Nucleus accumbens (tissue), 56 donors: ENCODE measurements around the gene CBR4.
"Not testable (repeated sequence)": the region's sequence is repeated elsewhere in the genome, so short reads cannot be mapped to it uniquely, and the experiment has no call there.

Experiments
- DNase-seq, 56 donors: peaks; one replicate each; lab custom pipeline; 2025; lab: John Stamatoyannopoulos, UW

Gene CBR4

DNA sequence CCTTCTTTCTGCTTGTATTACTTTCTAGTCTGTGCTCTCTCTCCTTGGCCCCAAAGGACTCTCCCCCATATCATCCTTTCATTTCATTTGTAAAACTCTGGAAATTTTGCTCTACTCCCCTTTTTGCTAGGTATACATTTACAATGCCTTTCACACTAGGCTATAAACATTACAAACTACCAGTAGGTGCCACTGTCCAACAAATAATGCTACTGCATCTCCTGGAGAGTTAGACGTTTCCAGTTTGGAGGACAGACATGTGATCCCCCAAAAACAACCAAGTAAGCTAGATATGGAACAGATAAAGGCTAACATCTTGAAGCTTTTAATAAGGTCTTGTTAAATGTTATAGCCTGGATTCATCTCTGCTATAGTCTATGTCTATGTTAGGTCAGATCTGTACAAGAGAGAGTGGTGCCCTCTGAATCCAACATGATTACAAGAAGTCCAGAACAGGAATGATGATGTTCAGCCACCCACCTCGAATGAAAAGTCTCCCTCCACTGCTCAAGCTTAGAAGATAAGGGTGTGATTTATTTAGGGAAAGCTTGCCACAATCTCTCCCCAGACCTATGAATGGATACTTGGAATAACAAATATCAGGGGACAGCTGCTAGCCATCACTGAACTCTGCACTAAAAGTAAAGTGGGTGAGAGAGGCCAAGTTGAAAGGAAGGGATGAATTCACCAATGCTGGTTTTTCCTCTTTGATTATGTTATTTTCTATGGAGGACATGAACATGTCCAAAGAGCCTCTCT, 14.3 kb downstream of the CBR4 start:
- DNase-seq, result no peak

DNA sequence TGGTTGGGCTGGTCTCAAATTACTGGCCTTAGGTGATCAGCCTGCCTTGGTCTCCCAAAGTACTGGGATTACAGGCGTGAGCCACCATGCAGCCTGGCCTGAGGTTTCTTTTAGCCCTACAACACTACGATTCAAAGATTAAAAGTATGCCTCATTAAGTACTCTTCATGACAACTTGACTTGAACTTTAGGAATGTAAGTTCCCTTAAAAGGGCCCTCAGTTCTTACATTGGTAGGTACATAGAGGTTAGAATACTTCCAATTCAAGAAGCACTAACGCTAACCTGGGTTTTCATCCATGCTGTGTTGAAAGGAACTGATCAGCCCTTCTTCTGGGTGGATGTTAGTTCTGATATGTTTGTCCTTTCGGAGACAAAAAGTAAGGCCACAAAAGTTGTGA, 15.1 kb downstream of the CBR4 start:
- no peak for DNase-seq

DNA sequence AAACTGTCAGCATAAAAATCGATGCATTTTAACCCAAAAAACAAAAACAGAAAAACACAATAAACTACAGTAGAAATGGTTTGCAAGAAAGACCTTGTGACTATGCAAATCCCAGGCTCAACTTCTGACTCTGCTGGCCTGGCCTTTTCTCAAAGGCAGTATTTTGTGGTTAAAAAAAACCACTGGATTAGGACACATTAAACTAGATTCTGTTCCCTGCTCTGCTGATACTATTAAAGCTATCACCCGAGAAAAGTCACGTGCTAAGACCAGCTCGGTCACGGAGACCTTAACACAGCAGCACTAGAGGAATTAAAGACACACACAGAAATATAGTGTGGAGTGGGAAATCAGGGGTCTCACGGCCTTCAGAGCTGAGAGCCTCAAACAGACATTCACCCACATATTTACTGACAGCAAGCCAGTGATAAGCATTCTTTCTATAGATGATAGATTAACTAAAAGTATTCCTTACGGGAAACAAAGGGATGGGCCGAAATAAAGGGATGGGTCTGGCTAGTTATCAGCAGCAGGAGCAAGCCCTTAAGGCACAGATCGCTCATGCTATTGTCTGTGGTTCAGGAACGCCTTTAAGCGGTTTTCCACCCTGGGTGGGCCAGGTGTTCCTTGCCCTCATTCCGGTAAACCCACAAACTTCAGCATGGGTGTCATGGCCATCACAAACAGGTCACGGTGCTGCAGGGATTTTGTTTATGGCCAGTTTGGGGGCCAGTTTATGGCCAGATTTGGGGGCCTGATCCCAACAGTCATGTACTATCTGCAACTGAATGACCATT, 16.1 kb downstream of the CBR4 start:
- DNase-seq, result no peak

DNA sequence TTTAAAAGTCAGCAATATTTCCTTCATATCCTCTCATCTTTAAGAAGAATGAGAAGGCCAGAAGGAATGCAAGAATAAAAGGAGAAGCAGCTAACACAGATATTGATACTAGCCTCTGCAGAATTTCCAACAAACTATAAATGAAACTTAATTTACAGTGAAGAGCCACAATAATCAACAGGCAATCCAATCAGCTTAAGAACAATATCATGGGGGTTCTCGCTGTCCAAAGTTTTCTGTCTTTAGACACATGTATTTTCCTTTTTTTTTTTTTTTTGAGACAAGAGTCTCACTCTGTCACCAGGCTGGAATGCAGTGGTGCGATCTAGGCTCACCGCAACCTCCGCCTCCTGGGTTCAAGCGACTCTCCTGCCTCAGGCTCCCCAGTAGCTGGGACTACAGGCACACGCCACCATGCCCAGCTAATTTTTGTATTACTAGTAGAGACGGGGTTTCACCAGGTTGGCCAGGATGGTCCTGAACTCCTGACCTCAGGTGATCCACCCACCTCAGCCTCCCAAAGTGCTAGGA, 17.0 kb downstream of the CBR4 start:
- DNase-seq, result not testable (repeated sequence)

DNA sequence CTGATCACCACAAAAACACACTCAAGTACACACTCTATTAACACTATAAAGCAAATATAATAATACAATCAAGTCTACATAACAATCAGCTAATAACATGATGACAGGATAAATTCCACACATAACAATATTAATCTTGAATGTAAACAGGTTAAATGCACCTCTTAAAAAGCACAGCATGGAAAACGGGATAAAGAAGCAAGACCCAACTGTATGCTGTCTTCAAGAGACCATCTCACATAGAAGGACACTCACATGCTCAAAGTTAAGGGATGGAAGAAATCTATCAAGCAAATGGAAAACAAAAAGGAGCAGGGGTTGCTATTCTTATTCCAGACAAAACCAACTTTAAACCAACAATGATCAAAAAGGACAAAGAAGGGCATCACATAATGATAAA, 28.1 kb downstream of the CBR4 start:
- no peak for DNase-seq

DNA sequence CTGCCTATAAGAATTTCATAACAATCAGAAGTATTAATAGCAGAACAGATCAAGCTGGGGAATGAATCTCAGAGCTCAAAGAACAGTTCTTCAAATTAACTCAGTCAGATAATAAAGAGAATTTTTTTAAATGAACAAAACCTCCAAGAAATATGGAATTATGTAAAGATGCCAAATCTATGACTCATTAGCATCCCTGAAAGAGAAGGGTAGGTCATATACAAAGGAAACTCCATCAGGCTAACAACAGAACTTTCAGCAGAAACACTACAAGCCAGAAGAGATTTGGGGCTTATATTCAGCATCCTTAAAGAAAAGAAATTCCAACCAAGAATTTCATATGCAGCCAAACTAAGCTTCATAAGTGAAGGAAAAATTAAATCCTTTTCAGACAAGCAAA, 28.6 kb downstream of the CBR4 start:
- no peak for DNase-seq

DNA sequence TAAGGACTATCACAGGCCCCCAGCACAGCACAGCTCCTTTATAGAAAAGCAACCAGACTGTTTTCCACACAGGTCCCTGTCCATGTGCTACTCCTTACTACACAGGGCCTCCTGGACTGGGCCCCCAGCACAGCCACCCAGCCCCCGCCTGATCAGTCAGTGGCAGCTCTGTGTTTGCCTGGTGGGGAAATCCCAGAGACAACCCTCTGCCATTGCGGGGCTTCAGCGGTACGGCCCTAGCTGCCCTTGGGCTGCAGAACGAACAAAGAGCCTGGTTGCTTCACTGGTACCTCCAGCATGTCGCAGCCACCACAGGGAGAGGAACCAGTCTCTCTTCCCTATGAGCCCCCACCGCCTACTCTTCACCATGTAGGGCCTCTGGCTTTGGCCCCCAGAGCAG, 30.7 kb downstream of the CBR4 start:
- no peak for DNase-seq

DNA sequence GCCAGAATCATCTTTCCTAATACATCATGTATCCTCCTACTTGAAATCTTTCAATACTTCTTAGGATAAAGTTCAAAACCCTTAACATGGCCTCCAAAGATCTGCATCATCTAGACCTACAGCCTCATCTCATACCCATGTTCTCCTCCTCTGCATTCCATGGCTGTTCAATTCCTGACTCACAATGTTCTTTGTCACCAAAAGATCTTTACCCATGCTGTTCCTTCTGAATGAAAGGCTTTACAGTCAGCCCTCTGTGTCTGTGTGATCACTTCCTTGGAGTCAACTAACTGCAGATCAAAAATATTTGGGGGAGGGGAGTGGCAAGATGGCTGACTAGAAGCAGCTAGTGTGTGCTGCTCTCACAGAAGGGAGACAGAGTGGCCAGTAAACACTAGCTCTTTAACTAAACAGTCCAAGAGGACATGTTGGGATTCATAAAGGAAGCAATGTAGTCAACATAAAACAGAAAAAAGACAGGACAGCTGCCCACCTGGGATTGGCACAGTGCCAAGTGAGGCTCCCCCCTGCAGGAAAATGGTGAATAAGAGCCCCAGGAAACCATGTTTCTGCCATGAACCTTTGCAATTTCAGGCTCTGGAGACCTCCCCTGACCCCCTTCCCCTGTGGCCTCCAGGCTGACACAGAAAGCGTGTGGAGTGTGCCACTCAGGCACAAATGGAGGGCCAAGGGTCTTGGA, 31.9 kb downstream of the CBR4 start:
- DNase-seq, result no peak

DNA sequence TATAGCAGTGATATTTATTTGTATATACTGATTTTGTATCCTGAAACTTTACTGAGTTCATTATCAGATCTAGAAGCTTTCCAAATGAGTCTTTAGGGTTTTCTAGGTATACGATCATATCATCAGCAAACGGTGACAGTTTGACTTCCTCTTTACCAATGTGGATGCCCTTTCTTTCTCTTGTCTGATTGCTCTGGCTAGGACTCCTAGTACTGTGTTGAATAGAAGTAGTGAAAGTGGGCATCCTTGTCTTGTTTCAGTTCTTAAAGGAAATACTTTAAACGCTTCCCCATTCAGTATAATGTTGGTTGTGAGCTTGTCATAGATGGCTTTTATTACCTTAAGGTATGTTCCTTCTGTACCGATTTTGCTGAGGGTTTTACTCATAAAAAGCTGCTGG, 37.5 kb downstream of the CBR4 start:
- DNase-seq, result no peak

DNA sequence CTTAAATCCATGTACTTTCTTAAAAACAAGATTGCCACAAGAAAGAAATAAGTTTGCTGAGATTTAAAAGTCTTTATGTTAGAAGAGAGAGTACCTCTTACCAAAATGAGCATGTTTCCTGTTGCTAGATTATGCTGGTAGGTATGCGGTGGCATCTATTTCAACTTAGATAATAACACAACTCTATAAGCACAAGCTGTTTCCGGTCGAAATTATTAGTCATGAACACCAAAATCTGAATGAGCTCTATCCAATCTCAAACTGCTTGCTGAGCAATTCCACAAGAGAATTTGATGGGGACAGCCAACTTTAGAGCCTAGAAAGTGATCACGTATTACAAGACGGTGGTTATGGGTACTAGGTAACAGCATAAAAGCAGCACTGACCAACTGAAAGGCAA, 49.3 kb downstream of the CBR4 start:
- no peak for DNase-seq

DNA sequence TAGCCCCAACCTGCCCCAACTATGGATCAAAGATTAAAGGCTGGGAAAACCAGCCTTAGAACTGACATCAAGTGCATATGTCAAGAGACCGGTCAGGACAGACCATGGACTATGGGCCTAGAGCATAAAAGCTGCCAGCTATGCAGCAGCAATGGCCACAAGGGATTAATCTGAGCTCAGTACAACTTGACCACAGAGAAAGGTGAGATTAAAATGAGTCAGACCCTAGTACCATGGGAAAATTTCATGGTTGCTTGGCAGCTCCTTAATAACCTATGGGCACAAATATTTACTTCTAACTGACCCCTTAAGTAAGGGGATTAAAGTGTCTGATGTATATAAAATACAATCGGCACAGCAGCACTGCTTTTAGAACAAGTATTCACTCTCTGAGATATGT, 54.4 kb downstream of the CBR4 start:
- no peak for DNase-seq

DNA sequence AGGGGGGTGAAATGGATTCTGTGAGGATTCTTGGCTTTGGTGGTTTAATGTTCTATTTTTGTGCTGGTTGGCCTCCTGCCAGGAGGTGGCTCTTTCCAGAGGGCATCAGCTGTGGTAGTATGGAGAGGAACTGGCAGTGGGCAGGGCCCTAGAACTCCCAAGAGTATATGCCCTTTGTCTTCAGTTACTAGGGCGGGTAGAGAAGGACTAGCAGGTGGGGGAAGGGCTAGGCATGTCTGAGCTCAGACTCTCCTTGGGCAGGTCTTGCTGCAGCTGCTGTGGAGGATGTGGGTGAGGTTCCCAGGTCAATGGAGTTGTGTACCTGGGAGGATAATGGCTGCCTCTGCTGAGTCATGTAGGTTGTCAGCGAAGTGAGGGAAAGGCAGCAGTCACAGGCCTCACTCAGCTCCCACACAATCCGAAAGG, 57.2 kb downstream of the CBR4 start:
- not testable (repeated sequence) for DNase-seq

DNA sequence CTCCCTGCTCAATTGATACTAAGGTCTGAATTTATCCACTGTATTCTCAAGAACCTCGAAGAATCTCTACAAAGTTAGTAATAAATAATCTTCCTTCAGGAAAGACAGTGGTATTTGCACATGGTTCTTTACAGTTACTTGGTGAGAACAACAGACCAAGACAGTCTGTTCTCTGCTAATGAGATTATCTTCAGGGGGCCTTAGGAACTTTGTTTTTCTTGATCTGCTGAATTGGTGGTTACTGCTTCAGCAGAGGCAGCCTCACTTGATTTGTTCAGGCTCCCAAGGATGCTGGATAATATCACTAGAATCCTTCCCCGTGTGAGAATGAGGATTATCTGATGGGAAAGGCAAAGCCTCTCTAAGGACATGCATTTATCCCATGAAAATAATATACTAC, 64.8 kb downstream of the CBR4 start:
- no peak for DNase-seq

DNA sequence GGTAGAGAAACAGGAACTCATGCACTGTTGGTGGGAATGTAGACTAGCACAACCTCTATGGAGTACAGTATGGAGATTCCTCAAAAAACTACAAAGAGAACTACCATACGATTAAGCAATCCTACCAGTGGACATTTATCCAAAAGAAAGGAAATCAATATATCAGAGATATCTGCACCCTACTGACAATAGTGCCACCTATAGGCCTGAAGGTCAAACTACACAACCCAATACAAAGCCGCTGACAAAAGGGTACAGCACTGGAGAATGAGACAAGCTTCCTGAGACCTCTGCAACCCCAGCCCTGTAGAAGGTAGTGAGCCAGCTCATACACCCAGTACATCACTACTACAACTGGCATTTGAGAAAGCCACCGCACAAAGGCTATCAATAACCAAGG, 67.1 kb downstream of the CBR4 start:
- DNase-seq, result no peak
